GM18505 (cell line): ENCODE data around the gene OBSL1.

ENCODE experiments used
- ATAC-seq: cut with Tn5 transposase; IDR thresholded peaks from one replicate; pipeline ENCODE4 v1.9.1; 2021; ENCODE audit not compliant: unreplicated experiment
- POLR2A ChIP-seq: IDR thresholded peaks from 4 replicates; pipeline ENCODE4 v1.6.1; 2011; ENCODE audit warnings: borderline replicate concordance; ENCODE audit not compliant: insufficient read depth, insufficient read length; ENCODE audit errors: extremely low read depth

OBSL1 gene

DNA sequence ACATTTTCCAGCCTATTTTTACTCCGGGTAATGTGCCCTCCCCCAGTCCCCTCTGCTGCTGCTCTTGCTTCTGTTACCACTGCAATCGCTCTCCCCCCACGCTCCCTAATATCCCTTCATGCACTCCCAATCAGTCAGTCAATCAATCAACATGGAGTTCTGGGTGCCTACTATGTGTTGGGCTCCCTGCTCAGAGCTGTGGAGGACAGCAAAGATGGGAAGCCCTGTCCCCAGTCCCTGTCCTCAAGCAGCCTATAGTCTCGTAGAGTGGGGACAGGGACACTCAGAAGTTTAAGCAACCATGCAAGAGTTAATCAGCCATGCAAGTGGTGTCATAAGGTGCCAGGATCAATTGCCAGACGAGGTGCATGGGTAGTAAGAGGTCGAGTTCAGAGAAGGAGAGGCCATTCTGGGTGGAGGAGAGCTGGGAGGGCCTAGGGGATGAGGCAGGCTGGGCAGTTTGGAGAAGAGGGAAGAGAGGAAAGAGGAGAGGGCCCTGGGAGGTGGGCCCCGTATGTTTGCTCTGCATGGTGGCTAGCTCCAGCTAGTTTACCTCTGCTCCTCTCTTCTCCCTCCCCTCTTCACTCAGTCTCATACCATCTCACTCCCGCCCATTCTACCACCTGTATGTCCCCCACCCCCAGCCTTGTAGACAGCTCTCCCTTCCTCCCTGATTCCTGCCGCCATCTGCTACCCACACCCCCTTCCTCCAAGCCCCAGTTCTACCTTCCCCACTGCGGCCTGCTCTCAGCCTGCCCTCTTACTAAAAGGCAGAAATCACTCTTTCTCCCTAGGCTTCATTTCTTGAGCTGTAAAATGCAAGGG lies 53.2 kb downstream of the OBSL1 start:
- ATAC-seq, result no peak
- no peak for TF ChIP-seq POLR2A

DNA sequence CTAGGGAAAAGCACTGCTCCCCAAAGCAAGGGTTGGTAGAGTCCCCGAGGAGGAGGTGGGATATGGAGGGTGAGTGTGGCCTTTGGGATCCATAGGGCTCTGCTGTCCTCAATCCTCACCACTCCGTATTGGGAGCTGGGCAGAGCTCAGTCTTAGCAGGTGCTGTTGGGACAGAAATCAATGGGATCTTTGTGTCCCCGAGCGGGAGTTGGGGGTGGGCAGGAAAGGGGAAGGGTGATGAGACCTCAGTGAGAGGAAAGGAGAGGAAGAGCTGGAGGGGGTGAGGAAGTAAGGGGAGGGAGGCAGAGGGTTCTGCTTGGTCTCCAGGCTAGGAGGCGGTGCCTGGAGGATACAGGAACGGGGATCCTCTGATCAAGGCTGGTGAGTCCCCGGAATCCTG lies 54.5 kb downstream of the OBSL1 start:
- no peak for TF ChIP-seq POLR2A
- ATAC-seq, result no peak

- no peak for ATAC-seq
- no peak for TF ChIP-seq POLR2A
Observed at GRCh38 chr2:219515874-219516629, 55.3 kb downstream of the OBSL1 start.

- no peak for ATAC-seq
Observed at GRCh38 chr2:219514836-219515235, 56.5 kb downstream of the OBSL1 start.

DNA sequence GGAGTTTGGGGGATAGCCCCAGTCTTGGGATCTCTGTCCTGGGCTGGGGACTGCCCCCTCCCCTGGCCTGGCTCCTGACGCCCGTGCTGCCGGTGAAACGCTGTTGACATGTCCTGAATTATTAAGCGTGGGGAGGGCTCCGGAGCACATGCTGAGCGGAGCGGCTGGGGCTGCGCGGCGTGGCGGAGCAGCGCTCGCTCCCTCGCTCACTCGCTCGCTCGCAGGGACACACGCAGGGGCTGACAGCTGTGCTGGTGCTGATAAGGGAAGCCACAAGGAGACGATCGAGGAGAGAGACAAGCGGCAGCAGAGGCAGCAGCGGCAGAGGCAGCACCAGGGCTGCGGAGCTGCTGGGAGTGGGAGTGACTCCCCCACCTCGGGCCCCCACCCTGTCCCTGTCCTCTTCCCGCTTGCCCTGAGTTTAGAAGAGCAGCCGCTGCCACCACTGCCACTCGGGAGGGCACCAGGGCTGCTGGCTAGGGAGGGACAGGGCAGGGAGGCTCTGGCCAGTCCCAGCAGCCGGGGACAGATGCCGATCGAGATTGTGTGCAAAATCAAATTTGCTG lies 57.1 kb downstream of the OBSL1 start, which contains the start of gene ASIC4:
ASIC4 (plus strand) TSS at position 287 of the 566 bp plus-strand sequence; CDS start at position 530, 243 bp downstream.
- ATAC-seq, result no peak
- no peak for TF ChIP-seq POLR2A

More at GRCh38 chr2:219514836-219515235, 56.5 kb downstream of the OBSL1 start:
- no peak for TF ChIP-seq POLR2A

DNA sequence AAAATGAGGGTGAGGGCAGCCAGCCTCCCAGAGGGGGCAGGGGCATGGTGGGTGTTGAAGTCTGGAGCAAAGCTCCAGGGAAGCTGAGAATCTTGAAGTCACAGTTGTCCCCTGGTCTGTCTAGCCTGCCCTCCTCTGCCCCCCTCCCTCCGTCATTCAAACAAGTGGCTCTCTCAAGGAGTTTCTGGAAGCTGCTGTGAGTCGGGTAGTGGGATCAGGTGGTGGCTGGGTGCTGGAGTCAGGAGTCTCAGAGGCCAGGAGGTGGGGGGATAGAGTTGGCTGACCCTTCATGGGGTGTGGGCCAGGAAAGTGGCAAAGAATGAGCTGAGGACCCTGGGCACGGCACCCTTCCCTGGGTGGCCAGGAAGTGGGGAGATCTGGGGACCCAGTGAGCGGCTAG lies 57.6 kb downstream of the OBSL1 start:
- TF ChIP-seq POLR2A, result no peak
- ATAC-seq, result no peak

- no peak for ATAC-seq
Observed at GRCh38 chr2:219512524-219513216, 58.7 kb downstream of the OBSL1 start.

DNA sequence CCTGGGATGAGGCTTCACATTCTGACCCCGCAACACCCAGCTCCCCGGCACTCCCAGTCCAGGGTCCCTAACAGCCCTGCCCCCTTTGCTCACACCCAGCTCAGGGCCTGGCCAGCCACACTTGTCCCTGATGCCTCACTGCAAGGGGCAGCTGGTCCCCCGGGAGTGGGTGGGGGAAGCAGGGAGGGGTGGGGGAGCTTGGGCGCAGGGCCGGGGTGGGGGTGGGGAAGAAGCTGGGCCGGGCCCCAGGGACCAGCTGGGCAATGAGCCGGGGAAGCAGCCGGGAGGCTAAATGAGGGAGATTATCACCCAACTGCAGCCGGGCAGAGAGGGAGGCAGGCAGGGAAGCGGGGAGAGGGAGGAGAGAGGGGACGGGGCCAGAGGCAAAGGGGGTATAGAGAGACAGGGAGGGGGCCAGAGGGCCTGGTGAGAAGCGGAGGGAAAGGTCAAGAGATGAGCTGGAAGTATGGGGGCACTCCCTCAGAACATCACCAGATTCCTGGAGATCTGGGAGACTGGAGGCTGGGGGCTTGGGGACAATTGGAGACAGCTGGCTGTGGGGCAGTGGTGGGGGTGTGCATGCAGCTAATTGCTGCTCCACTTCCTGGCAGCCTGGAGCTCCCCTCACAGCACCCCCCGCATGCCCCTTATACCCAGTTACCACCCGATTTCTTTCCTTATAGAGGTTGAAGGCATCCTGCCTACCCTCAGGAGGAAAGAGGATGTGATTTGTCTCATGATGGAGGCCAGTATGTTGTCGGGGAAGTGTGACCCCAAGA lies 59.6 kb downstream of the OBSL1 start:
- TF ChIP-seq POLR2A, result no peak
- no peak for ATAC-seq

More at GRCh38 chr2:219512524-219513216, 58.7 kb downstream of the OBSL1 start:
- TF ChIP-seq POLR2A, result no peak

- no peak for ATAC-seq
Observed at GRCh38 chr2:219510512-219511135, 60.7 kb downstream of the OBSL1 start.

DNA sequence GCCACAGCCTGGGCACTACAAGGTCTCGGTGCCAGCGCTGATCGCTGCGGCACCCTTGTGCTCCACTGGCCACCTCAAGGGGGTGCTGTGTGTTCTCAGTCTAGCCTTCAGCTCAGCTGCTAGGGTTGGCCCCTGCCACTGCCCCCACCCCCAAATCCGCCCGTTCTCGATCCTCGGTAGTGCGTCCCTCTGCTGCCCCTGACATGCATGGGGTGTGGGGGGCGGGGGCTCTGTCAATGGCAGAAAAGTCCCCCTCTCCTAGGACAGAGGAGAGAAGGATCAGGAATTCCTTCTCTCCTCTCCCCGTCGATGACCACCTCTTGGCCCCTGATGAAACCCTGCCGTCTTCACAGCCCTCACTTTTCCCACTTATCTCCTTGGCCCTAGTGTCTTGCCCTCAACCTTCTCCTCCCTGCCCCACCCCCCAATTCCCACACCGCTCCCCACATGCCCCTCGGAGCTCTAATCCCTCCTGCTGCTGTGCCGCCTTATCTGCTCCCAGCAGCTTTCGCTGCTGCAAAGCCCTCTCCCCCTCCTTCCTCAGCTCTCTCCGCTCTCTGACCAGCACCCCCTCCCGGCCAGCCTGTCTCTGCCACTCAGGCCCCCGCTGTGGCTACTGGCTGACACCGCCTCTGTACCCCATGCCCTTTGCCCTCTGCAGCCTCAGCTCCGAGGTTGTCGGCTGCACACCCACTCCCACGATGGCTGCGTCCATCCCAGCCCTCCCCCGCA lies 61.4 kb downstream of the OBSL1 start:
- no peak for TF ChIP-seq POLR2A
- ATAC-seq, result no peak

More at GRCh38 chr2:219510512-219511135, 60.7 kb downstream of the OBSL1 start:
- TF ChIP-seq POLR2A, result no peak
